ENCODE measurements around the gene INSL4.

Gene INSL4

GRCh38 chr9:5231212-5231611, at the start of gene INSL4:
Gene INSL4 (plus strand): TSS chr9:5231419. CDS start chr9:5231524, 105 bp downstream.
- no peak for DNase-seq

- DNase-seq = no peak
Observed at GRCh38 chr9:5184776-5185175, 46.4 kb upstream of the INSL4 start.

- no peak for DNase-seq
Observed at GRCh38 chr9:5185220-5185840, 45.9 kb upstream of the INSL4 start, which contains the start of gene INSL6. Gene INSL6 (minus strand): TSS chr9:5185639. CDS start chr9:5185602, 37 bp downstream.

GRCh38 chr9:5186416-5187169, 44.6 kb upstream of the INSL4 start:
- peak; percentile 19 to 30 for DNase-seq

- DNase-seq = no peak
Observed at GRCh38 chr9:5188060-5188984, 42.9 kb upstream of the INSL4 start.

GRCh38 chr9:5191985-5192384, 39.2 kb upstream of the INSL4 start:
- DNase-seq = no peak

- DNase-seq = no peak
Observed at GRCh38 chr9:5193345-5193744, 37.9 kb upstream of the INSL4 start.

GRCh38 chr9:5195463-5195862, 35.8 kb upstream of the INSL4 start:
- no peak for DNase-seq

- no peak for DNase-seq
Observed at GRCh38 chr9:5205071-5205470, 26.1 kb upstream of the INSL4 start.

- no peak for DNase-seq
Observed at GRCh38 chr9:5230554-5230953, 665 bp upstream of the INSL4 start.

- no peak for DNase-seq
Observed at GRCh38 chr9:5263351-5264218, 32.4 kb downstream of the INSL4 start.

GRCh38 chr9:5264219-5264595, 33.0 kb downstream of the INSL4 start:
- DNase-seq = no peak

- no peak for DNase-seq
Observed at GRCh38 chr9:5265939-5266338, 34.7 kb downstream of the INSL4 start.

GRCh38 chr9:5269249-5269715, 38.1 kb downstream of the INSL4 start:
- no peak for DNase-seq

GRCh38 chr9:5274770-5275169, 43.6 kb downstream of the INSL4 start:
- DNase-seq = no peak

- DNase-seq = no peak
Observed at GRCh38 chr9:5278486-5278885, 47.3 kb downstream of the INSL4 start.
